Prostate gland (tissue), 2 donors: Measurements from ENCODE around the gene SAFB2.

Experiments
- CTCF ChIP-seq, 4 experiments: fragments of 200-600 bp in 2 of 4; fragments of 450-650 bp in 2 of 4; sonication (generic) in 2 of 4; IDR thresholded peaks; 1 replicate in 3 of 4; 2 replicates in 1 of 4; pipeline ENCODE4 v1.5.1; 2016 to 2019; ENCODE audit warnings: antibody characterized with exemption in 4 of 4, mild to moderate bottlenecking in 2 of 4, moderate library complexity in 2 of 4
- POLR2A ChIP-seq: fragments of 450-650 bp; IDR thresholded peaks from one replicate; pipeline ENCODE4 v1.6.1; 2016; ENCODE audit warnings: antibody characterized with exemption, mild to moderate bottlenecking
- POLR2AphosphoS5 ChIP-seq: sonication (generic); formaldehyde crosslinking; IDR thresholded peaks from one replicate; pipeline ENCODE4 v1.6.1; 2017; ENCODE audit warnings: antibody characterized with exemption

GRCh38 chr19:5590865-5591154, 31.8 kb downstream of the SAFB2 start:
- TF ChIP-seq POLR2A (no peak), CTCF (IDR thresholded peaks at IDR 0.05) (no peak), POLR2AphosphoS5 (no peak)
